ENCODE data around the gene MTPN. TPM values are rescaled to one million over a fixed set of nuclear protein-coding genes. Genes with fewer than 3 reads are reported as not detected.

MTPN gene
- total RNA-seq, 4 donors from 2014 or later: 79.7 to 102 (median 85.6) TPM

DNA sequence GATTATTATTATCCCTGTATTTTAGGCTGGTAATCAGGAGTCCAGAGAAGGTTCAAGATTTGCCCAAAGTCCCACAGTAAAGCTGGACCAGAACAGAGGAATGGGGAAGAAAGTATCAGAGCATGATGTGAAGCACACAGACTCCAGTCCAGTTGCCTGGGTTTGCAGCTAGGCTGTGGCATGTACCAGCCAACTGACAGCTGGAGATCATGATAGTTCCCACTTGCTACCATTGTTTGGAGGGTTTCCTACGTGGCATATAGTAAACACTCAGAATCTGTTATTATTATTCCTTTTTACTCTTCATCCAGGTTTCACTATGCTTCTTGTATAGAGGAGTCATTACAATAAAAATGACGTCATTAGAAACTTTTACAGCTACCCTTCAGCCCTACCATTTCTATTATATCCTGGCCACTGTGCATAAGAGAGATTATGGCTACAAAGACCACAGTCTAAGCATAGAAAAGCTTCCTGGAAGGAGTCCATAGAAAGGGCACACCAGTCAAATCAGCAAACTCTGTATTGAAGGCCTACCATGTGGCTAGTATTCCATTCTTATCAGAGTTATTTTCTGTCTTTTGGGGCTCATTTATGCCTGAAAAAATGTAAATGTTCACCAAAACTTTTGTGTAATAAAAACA is 66.6 kb downstream of the MTPN start:
- no peak for DNase-seq (ENCODE audit: low spot score)
- TF ChIP-seq CTCF (IDR thresholded peaks at IDR 0.05): no peak
- no peak for ATAC-seq (ENCODE audit: low FRiP score)

GRCh38 chr7:135905858-135906257 is 71.3 kb downstream of the MTPN start:
- DNase-seq (ENCODE audit: low spot score) (no peak), ATAC-seq (ENCODE audit: low FRiP score) (no peak)
- TF ChIP-seq CTCF (IDR thresholded peaks at IDR 0.05): no peak

DNA sequence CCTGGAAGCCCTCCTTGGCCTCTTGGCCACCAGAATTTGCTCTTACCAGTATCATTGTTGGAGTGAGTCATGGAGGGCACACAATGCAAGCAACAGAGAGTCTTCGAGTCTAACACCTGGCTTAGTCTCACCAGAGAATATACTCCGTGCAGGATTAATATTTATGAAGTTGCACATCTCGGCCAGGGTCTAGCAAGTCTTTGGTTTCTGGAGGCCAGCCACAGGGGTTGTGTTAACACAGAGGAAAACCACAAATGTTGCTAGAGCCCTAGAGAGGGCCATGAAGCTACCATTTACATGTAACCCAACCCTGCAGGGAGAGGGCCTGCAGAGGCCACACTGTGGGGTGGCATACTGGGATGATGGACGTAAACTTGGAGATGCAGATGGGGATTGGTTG is 71.8 kb downstream of the MTPN start:
- no peak for TF ChIP-seq CTCF (IDR thresholded peaks at IDR 0.05)
- DNase-seq (ENCODE audit: low spot score) (no peak), ATAC-seq (ENCODE audit: low FRiP score) (no peak)

DNA sequence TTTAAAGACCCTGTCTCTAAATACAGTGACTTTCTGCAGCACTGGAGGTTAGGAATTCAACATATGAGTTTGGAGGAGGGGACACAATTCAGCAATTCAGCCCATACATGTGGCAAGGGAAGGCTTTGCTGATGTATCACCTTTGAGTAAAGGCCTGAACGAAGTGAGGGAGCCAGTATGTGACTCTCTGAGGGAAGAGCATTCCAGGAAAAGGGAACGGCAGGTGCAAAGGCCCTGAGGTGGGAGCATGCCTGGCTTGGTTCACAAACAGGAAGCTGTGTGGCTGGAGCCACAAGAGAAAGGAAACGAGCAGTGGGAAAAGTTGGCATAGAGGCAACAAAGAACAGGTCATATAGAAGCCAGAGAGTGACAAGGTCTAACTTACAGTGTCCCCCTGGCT is 72.9 kb downstream of the MTPN start:
- DNase-seq (ENCODE audit: low spot score) (no peak), ATAC-seq (ENCODE audit: low FRiP score) (no peak)
- no peak for TF ChIP-seq CTCF (IDR thresholded peaks at IDR 0.05)

DNA sequence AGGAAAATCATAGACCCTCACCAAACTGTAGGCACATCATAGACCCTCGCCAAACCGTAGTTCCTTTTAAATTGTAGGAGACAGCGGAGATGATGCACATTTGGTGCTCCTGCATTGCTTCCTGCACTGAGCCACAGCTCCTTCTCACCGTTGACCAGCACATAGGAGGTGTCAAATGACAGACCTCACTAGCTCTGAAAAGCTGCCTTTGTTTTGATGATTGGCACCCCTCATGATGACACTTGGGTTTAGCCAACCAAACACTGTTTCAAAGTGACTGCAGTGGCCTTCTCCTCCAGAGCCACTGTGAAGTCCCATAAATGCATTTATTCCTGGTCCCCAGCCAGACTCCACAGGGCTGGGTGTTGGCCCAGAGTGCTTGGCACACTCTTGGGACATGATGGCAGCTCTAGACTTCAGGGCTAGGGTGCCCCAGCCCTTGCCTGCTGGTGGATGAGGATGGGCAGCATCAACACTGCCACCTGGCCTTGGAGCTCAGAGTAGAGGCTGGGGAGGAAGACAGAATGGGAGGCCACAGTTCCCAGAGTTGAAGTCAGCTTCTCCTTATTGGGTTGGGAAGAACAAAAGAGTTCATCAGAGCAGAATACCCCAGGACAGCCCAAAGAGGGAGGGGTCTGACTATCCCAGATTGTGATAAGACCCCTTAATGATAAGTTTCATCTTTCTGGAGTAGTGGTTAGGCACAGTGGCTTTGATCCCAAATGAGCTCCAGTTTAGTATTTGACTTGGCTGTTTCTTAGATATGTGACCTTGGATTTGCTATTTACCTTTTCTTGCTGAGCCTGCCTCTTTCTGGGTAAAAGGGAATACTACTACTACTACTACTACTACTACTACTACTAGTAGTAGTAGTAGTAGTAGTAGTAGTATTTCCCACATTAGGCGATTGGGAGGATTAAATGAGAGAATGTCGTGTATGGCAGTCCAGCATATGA is 75.3 kb downstream of the MTPN start:
- TF ChIP-seq CTCF (IDR thresholded peaks at IDR 0.05): no peak
- ATAC-seq (ENCODE audit: low FRiP score): no peak
- DNase-seq (ENCODE audit: low spot score): no peak

GRCh38 chr7:135900065-135900546 is 77.1 kb downstream of the MTPN start:
- DNase-seq (ENCODE audit: low spot score) (no peak), ATAC-seq (ENCODE audit: low FRiP score) (no peak)
- TF ChIP-seq CTCF (IDR thresholded peaks at IDR 0.05): no peak

All from omental fat pad (tissue), 4 donors.